ENCODE measurements around the gene PAK4. TPM values are rescaled to one million over a fixed set of nuclear protein-coding genes. Genes with fewer than 3 reads are reported as not detected.

PAK4 gene
- total RNA-seq, 1 experiment from 2014 or later: 63.1 TPM

DNA sequence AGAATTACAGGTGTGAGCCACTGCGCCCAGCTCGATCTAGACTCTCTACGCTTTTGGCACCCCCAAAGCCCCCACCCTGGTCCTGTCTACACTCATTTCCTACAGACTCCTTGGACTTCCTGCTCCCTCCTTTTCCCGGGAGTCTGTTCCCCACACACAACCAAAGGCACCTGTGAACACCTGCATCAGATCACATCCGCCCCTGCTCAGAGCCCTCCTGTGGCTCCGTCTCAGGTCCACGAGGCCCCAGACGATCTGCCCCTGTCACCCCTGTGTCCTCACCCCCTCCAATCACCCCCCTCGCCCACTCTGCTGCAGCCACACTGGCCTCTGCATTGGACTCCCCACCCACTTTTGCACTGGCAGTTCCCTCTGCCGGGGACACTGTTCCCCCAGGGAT lies 12.4 kb upstream of the PAK4 start:
- no peak overlapping the region for H2BK120ac ChIP-seq (ENCODE audit: low read depth, low read length, poor library complexity, severe bottlenecking)
- no peak for DNase-seq
- no peaks in the 10 kb centered on the region for H3K79me2 ChIP-seq (ENCODE audit: insufficient read depth, low read length)
- no peak overlapping the region for H3K27ac ChIP-seq (ENCODE audit: insufficient read length, low read depth, low read length)
- no peak overlapping the region for H4K5ac ChIP-seq (ENCODE audit: insufficient read length, low read depth, low read length)
- no peaks in the 10 kb centered on the region for H3K9me3 ChIP-seq (ENCODE audit: control insufficient read depth, low read depth, low read length)
- H3K4me1 Mint-ChIP-seq: peaks cover 4 to 7% of the 10 kb centered on the region in 2 experiments
- no peak overlapping the region for H4K91ac ChIP-seq (ENCODE audit: insufficient read length, low read depth, low read length)
- no peaks in the 10 kb centered on the region for H3K27me3 ChIP-seq (ENCODE audit: insufficient read depth, low read length)
- no peak overlapping the region for H3K4me2 ChIP-seq (ENCODE audit: insufficient read depth, insufficient read length, low read length)
- no peak overlapping the region for H3K14ac ChIP-seq (ENCODE audit: insufficient read depth, low read length)
- H2BK20ac ChIP-seq (ENCODE audit: low read depth, low read length, poor library complexity, severe bottlenecking): no peak overlapping the region
- H2BK12ac ChIP-seq (ENCODE audit: insufficient read length, low read depth, low read length): no peak overlapping the region
- H3K23ac ChIP-seq (ENCODE audit: insufficient read length, low read depth, low read length): no peak overlapping the region
- H3K27ac Mint-ChIP-seq: peak overlapping the region in 1 of 3 experiments; percentile 45; a peak in 1 of 7 replicates
- no peak overlapping the region for H2AK5ac ChIP-seq (ENCODE audit: insufficient read length, low read length)
- no peaks in the 10 kb centered on the region for H3K9me3 Mint-ChIP-seq
- H3K4me3 Mint-ChIP-seq: peak overlapping the region in 1 of 2 experiments; percentile 36; a peak in 2 of 5 replicates
- H3K4ac ChIP-seq (ENCODE audit: low read depth, low read length): no peak overlapping the region
- no peak overlapping the region for H2AFZ ChIP-seq (ENCODE audit: low read length)
- no peak overlapping the region for H3K9ac ChIP-seq (ENCODE audit: extremely low read depth, insufficient read length, low read length)
- no peak overlapping the region for H2BK15ac ChIP-seq (ENCODE audit: low read depth, low read length)
- no peaks in the 10 kb centered on the region for H3K4me1 ChIP-seq (ENCODE audit: insufficient read depth, low read length)
- H4K20me1 ChIP-seq (ENCODE audit: control insufficient read depth, insufficient read depth, insufficient read length): no peaks in the 10 kb centered on the region
- TF ChIP-seq, protein P1, sequence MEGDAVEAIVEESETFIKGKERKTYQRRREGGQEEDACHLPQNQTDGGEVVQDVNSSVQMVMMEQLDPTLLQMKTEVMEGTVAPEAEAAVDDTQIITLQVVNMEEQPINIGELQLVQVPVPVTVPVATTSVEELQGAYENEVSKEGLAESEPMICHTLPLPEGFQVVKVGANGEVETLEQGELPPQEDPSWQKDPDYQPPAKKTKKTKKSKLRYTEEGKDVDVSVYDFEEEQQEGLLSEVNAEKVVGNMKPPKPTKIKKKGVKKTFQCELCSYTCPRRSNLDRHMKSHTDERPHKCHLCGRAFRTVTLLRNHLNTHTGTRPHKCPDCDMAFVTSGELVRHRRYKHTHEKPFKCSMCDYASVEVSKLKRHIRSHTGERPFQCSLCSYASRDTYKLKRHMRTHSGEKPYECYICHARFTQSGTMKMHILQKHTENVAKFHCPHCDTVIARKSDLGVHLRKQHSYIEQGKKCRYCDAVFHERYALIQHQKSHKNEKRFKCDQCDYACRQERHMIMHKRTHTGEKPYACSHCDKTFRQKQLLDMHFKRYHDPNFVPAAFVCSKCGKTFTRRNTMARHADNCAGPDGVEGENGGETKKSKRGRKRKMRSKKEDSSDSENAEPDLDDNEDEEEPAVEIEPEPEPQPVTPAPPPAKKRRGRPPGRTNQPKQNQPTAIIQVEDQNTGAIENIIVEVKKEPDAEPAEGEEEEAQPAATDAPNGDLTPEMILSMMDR (conservative IDR thresholded peaks at IDR 0.05): no peak
- H3T11ph ChIP-seq (ENCODE audit: low read length): no peak overlapping the region
- no CpG with 5 or more reads among the region's 10 CpGs for WGBS (ENCODE audit: extremely low coverage, insufficient read length, low lambda C conversion rate)
- H3K56ac ChIP-seq (ENCODE audit: insufficient read length, low read depth, low read length): no peak overlapping the region
- no peak overlapping the region for H4K8ac ChIP-seq (replicated peaks; ENCODE audit: insufficient read length, low read depth, low read length)
- peaks cover 5% of the 10 kb centered on the region for H3K27me3 Mint-ChIP-seq (ENCODE audit: low read depth)
- H3K36me3 Mint-ChIP-seq (ENCODE audit: insufficient read depth in 1 of 3, low read depth in 3 of 3): no peaks in the 10 kb centered on the region
- H3K79me1 ChIP-seq (ENCODE audit: insufficient read depth, low read depth, low read length, poor library complexity, severe bottlenecking): no peaks in the 10 kb centered on the region
- no peak overlapping the region for H2BK5ac ChIP-seq (ENCODE audit: insufficient read length, low read length)
- H3K23me2 ChIP-seq (ENCODE audit: insufficient read length, low read depth, low read length, poor library complexity, severe bottlenecking): no peaks in the 10 kb centered on the region
- no peak overlapping the region for H3K18ac ChIP-seq (ENCODE audit: insufficient read length, low read depth, low read length)

All from H9 (cell line).